Limb (tissue), 2 donors: Measurements from ENCODE around the gene PPP1R7.
"Not testable (repeated sequence)": the region's sequence is repeated elsewhere in the genome, so short reads cannot be mapped to it uniquely, and the experiment has no call there.

ENCODE experiments used
- DNase-seq, 2 donors: peaks; one replicate each; pipeline ENCODE4 v3.0.0-alpha.2; 2016; ENCODE audit errors: extremely low spot score in 2 of 2

PPP1R7 gene

GRCh38 chr2:241193271-241193670 lies 43.0 kb downstream of the PPP1R7 start:
- DNase-seq: no peak

- DNase-seq: no peak
Observed at GRCh38 chr2:241194811-241195210, 44.5 kb downstream of the PPP1R7 start.

- DNase-seq: no peak
Observed at GRCh38 chr2:241195506-241196130, 45.4 kb downstream of the PPP1R7 start.

GRCh38 chr2:241197246-241197645 lies 47.0 kb downstream of the PPP1R7 start:
- not testable (repeated sequence) for DNase-seq

GRCh38 chr2:241197947-241198346 lies 47.7 kb downstream of the PPP1R7 start:
- DNase-seq: no peak

GRCh38 chr2:241198381-241199279 lies 48.4 kb downstream of the PPP1R7 start:
- no peak for DNase-seq

GRCh38 chr2:241199286-241199685 lies 49.0 kb downstream of the PPP1R7 start:
- DNase-seq: no peak

GRCh38 chr2:241199897-241200821 lies 49.9 kb downstream of the PPP1R7 start:
- DNase-seq: no peak

- DNase-seq: no peak
Observed at GRCh38 chr2:241200822-241201395, 50.6 kb downstream of the PPP1R7 start.

GRCh38 chr2:241201445-241202267 lies 51.4 kb downstream of the PPP1R7 start:
- no peak for DNase-seq

- DNase-seq: no peak
Observed at GRCh38 chr2:241202268-241202585, 52.0 kb downstream of the PPP1R7 start.

- no peak for DNase-seq
Observed at GRCh38 chr2:241202681-241203080, 52.4 kb downstream of the PPP1R7 start.

GRCh38 chr2:241203218-241204009 lies 53.1 kb downstream of the PPP1R7 start:
- DNase-seq: no peak

GRCh38 chr2:241204010-241204384 lies 53.7 kb downstream of the PPP1R7 start:
- no peak for DNase-seq

- no peak for DNase-seq
Observed at GRCh38 chr2:241204490-241204889, 54.2 kb downstream of the PPP1R7 start.

GRCh38 chr2:241205086-241205485 lies 54.8 kb downstream of the PPP1R7 start:
- no peak for DNase-seq

- no peak for DNase-seq
Observed at GRCh38 chr2:241207151-241207550, 56.9 kb downstream of the PPP1R7 start.

GRCh38 chr2:241207641-241208040 lies 57.4 kb downstream of the PPP1R7 start:
- DNase-seq: no peak

GRCh38 chr2:241208058-241208457 lies 57.8 kb downstream of the PPP1R7 start:
- DNase-seq: no peak

GRCh38 chr2:241209271-241209670 lies 59.0 kb downstream of the PPP1R7 start:
- no peak for DNase-seq
